MM.1S (cell line): ENCODE data around the gene KCTD15.

ENCODE experiments used
- DNase-seq: peaks from one replicate; pipeline ENCODE4 v3.0.0-alpha.2; 2015
- H2AFZ ChIP-seq: fragments of 300-600 bp; sonication (generic); 2 replicates; pipeline ENCODE4 v1.6.0; 2016; ENCODE audit warnings: antibody characterized with exemption, low read length
- H3F3A ChIP-seq: fragments of 300-600 bp; sonication (generic); 2 replicates; pipeline ENCODE4 v1.6.1; 2016; ENCODE audit warnings: mild to moderate bottlenecking, antibody characterized with exemption, low read length, moderate library complexity, mixed read lengths; ENCODE audit not compliant: insufficient read depth
- H3K27ac ChIP-seq: fragments of 300-600 bp; sonication (generic); 2 replicates; pipeline ENCODE4 v1.5.1; 2016; ENCODE audit warnings: mild to moderate bottlenecking, low read length
- H3K27me3 ChIP-seq: fragments of 300-600 bp; sonication (generic); replicated peaks from 2 replicates; pipeline ENCODE4 v1.6.0; 2016; ENCODE audit warnings: low read length; ENCODE audit not compliant: insufficient read depth
- H3K36me3 ChIP-seq: fragments of 300-600 bp; sonication (generic); replicated peaks from 2 replicates; pipeline ENCODE4 v1.6.1; 2016; ENCODE audit warnings: mild to moderate bottlenecking, low read length, mixed read lengths; ENCODE audit not compliant: insufficient read depth
- H3K4me1 ChIP-seq: fragments of 300-600 bp; sonication (generic); 2 replicates; pipeline ENCODE4 v1.6.1; 2016; ENCODE audit warnings: low read length, mixed read lengths
- H3K4me2 ChIP-seq: fragments of 300-600 bp; sonication (generic); 2 replicates; pipeline ENCODE4 v1.6.0; 2016; ENCODE audit warnings: low read depth, low read length
- H3K4me3 ChIP-seq: fragments of 300-600 bp; sonication (generic); 2 replicates; pipeline ENCODE4 v1.5.1; 2016; ENCODE audit warnings: low read length, mixed read lengths
- H3K79me2 ChIP-seq: fragments of 300-600 bp; sonication (generic); 2 replicates; pipeline ENCODE4 v1.6.1; 2016; ENCODE audit warnings: mixed run types, low read length, mixed read lengths
- H3K9ac ChIP-seq: fragments of 300-600 bp; sonication (generic); 2 replicates; pipeline ENCODE4 v1.6.1; 2016; ENCODE audit warnings: low read length, mixed read lengths
- H3K9me2 ChIP-seq: fragments of 300-600 bp; sonication (generic); replicated peaks from 2 replicates; pipeline ENCODE4 v1.6.1; 2016; ENCODE audit warnings: mild to moderate bottlenecking, low read length, mixed read lengths; ENCODE audit not compliant: insufficient read depth
- H3K9me3 ChIP-seq: fragments of 300-600 bp; sonication (generic); replicated peaks from 2 replicates; pipeline ENCODE4 v1.6.1; 2016; ENCODE audit warnings: mild to moderate bottlenecking, low read length, mixed read lengths; ENCODE audit not compliant: insufficient read depth
- H4K20me1 ChIP-seq: fragments of 300-600 bp; sonication (generic); 2 replicates; pipeline ENCODE4 v1.6.1; 2016; ENCODE audit warnings: mild to moderate bottlenecking, low read length, moderate library complexity, mixed read lengths; ENCODE audit not compliant: insufficient read depth
- CTCF ChIP-seq: fragments of 300-600 bp; sonication (generic); IDR thresholded peaks from 2 replicates; pipeline ENCODE4 v1.5.1; 2016; ENCODE audit warnings: antibody characterized with exemption, low read length, mixed read lengths
- EZH2 ChIP-seq: fragments of 300-600 bp; sonication (generic); optimal IDR thresholded peaks from 2 replicates; pipeline ENCODE3; 2017; ENCODE audit warnings: low read depth, mild to moderate bottlenecking, antibody characterized with exemption, low read length, mixed read lengths
- EZH2phosphoT487 ChIP-seq: fragments of 300-600 bp; sonication (generic); IDR thresholded peaks from 2 replicates; pipeline ENCODE4 v1.6.1; 2018; ENCODE audit warnings: antibody characterized with exemption, low read length

The KCTD15 gene

GRCh38 chr19:33803383-33803782 is 6.7 kb downstream of the KCTD15 start:
- H2AFZ ChIP-seq = no peak overlapping the region
- no peaks in the 10 kb centered on the region for H3K4me1 ChIP-seq
- H3K27me3 ChIP-seq = peaks cover 34% of the 10 kb centered on the region
- H3K9me2 ChIP-seq = no peaks in the 10 kb centered on the region
- no peak overlapping the region for H3K4me2 ChIP-seq
- no peaks in the 10 kb centered on the region for H3F3A ChIP-seq
- no peaks in the 10 kb centered on the region for H3K79me2 ChIP-seq
- H3K9me3 ChIP-seq = no peaks in the 10 kb centered on the region
- H3K9ac ChIP-seq = no peak overlapping the region
- H3K36me3 ChIP-seq = no peaks in the 10 kb centered on the region
- TF ChIP-seq EZH2phosphoT487 (no peak), CTCF (no peak), EZH2 (no peak)
- no peaks in the 10 kb centered on the region for H4K20me1 ChIP-seq
- no peak for DNase-seq
- no peak overlapping the region for H3K27ac ChIP-seq
- H3K4me3 ChIP-seq = no peak overlapping the region

GRCh38 chr19:33804021-33804799 is 7.5 kb downstream of the KCTD15 start:
- DNase-seq = no peak
- no peaks in the 10 kb centered on the region for H3F3A ChIP-seq
- H3K27ac ChIP-seq = no peak overlapping the region
- no peaks in the 10 kb centered on the region for H3K36me3 ChIP-seq
- no peaks in the 10 kb centered on the region for H3K9me3 ChIP-seq
- H3K4me1 ChIP-seq = no peaks in the 10 kb centered on the region
- H3K9me2 ChIP-seq = no peaks in the 10 kb centered on the region
- H4K20me1 ChIP-seq = no peaks in the 10 kb centered on the region
- no peak overlapping the region for H3K4me2 ChIP-seq
- no peaks in the 10 kb centered on the region for H3K79me2 ChIP-seq
- TF ChIP-seq EZH2 (no peak), CTCF (no peak), EZH2phosphoT487 (no peak)
- no peak overlapping the region for H3K4me3 ChIP-seq
- H3K27me3 ChIP-seq = peaks cover 26% of the 10 kb centered on the region
- H3K9ac ChIP-seq = no peak overlapping the region
- no peak overlapping the region for H2AFZ ChIP-seq

GRCh38 chr19:33805313-33805712 is 8.6 kb downstream of the KCTD15 start:
- Histone ChIP-seq H3K4me3 (no peak overlapping the region), H3K9ac (no peak overlapping the region), H2AFZ (no peak overlapping the region), H3F3A (no peaks in the 10 kb centered on the region), H3K4me2 (no peak overlapping the region), H3K36me3 (no peaks in the 10 kb centered on the region), H4K20me1 (no peaks in the 10 kb centered on the region), H3K4me1 (no peaks in the 10 kb centered on the region), H3K27ac (no peak overlapping the region), H3K9me3 (no peaks in the 10 kb centered on the region), H3K9me2 (no peaks in the 10 kb centered on the region), H3K79me2 (no peaks in the 10 kb centered on the region), H3K27me3 (peaks cover 15% of the 10 kb centered on the region)
- no peak for TF ChIP-seq EZH2
- TF ChIP-seq EZH2phosphoT487 = no peak
- no peak for TF ChIP-seq CTCF
- no peak for DNase-seq
